OCI-LY1 (cell line): ENCODE results near the gene CHSY1.

Source experiments
- H2AFZ ChIP-seq: fragments of 200-600 bp; sonication (generic), shearing (Covaris generic); 2 replicates; pipeline ENCODE4 v1.6.0; 2014; ENCODE audit warnings: antibody characterized with exemption, mild to moderate bottlenecking, low read length
- H3F3A ChIP-seq: fragments of 200-600 bp; sonication (generic), shearing (Covaris generic); 2 replicates; pipeline ENCODE4 v1.6.0; 2014; ENCODE audit warnings: mild to moderate bottlenecking, antibody characterized with exemption, low read length, moderate library complexity; ENCODE audit not compliant: insufficient read depth
- H3K27ac ChIP-seq: fragments of 200-600 bp; sonication (generic); 2 replicates; pipeline ENCODE4 v1.5.1; 2014; ENCODE audit warnings: low read length, mixed run types, mild to moderate bottlenecking, low read depth; ENCODE audit not compliant: poor library complexity, severe bottlenecking
- H3K27me3 ChIP-seq: fragments of 200-600 bp; sonication (generic); 2 replicates; pipeline ENCODE4 v1.6.0; 2014; ENCODE audit warnings: antibody characterized with exemption, mild to moderate bottlenecking, low read length, moderate library complexity; ENCODE audit not compliant: insufficient read depth
- H3K36me3 ChIP-seq: fragments of 200-600 bp; sonication (generic); 2 replicates; pipeline ENCODE4 v1.6.1; 2014; ENCODE audit warnings: mild to moderate bottlenecking, antibody characterized with exemption, low read length, moderate library complexity, mixed read lengths; ENCODE audit not compliant: insufficient read depth
- H3K4me1 ChIP-seq: fragments of 200-600 bp; sonication (generic); 2 replicates; pipeline ENCODE4 v1.5.1; 2014; ENCODE audit warnings: mild to moderate bottlenecking, low read length, moderate library complexity; ENCODE audit not compliant: insufficient read depth, severe bottlenecking
- H3K4me2 ChIP-seq: fragments of 200-600 bp; sonication (generic), shearing (Covaris generic); 2 replicates; pipeline ENCODE4 v1.6.1; 2014; ENCODE audit warnings: low read length
- H3K4me3 ChIP-seq: fragments of 200-600 bp; sonication (generic); 2 replicates; pipeline ENCODE4 v1.5.1; 2014; ENCODE audit warnings: low read length, low read depth, mild to moderate bottlenecking, mixed read lengths; ENCODE audit not compliant: poor library complexity, severe bottlenecking
- H3K79me2 ChIP-seq: fragments of 200-600 bp; shearing (Covaris generic); 2 replicates; pipeline ENCODE4 v1.6.1; 2016; ENCODE audit warnings: mixed run types, low read length, mixed read lengths; ENCODE audit not compliant: insufficient read depth
- H3K9ac ChIP-seq: fragments of 200-600 bp; sonication (generic), shearing (Covaris generic); 2 replicates; pipeline ENCODE4 v1.6.1; 2014; ENCODE audit warnings: mild to moderate bottlenecking, low read length, mixed read lengths
- H3K9me2 ChIP-seq: fragments of 200-600 bp; sonication (generic), shearing (Covaris generic); 2 replicates; pipeline ENCODE4 v1.6.1; 2014; ENCODE audit warnings: low read depth, mild to moderate bottlenecking, low read length, mixed read lengths
- H3K9me3 ChIP-seq: fragments of 200-600 bp; shearing (Covaris generic); 2 replicates; pipeline ENCODE4 v1.6.1; 2014; ENCODE audit warnings: low read length, mixed read lengths
- H4K20me1 ChIP-seq: fragments of 200-600 bp; sonication (generic), shearing (Covaris generic); 2 replicates; pipeline ENCODE4 v1.6.0; 2016; ENCODE audit warnings: mild to moderate bottlenecking, low read length; ENCODE audit not compliant: insufficient read depth
- CTCF ChIP-seq: fragments of 200-600 bp; sonication (generic), shearing (Covaris generic); IDR thresholded peaks from 2 replicates; pipeline ENCODE4 v1.5.1; 2017; ENCODE audit warnings: mild to moderate bottlenecking, antibody characterized with exemption, low read length, moderate library complexity, mixed read lengths
- EZH2 ChIP-seq: fragments of 200-600 bp; sonication (generic), shearing (Covaris generic); IDR thresholded peaks from 2 replicates; pipeline ENCODE4 v1.8.0; 2017; ENCODE audit warnings: borderline replicate concordance, mixed run types, mild to moderate bottlenecking, antibody characterized with exemption, low read length, moderate library complexity, mixed read lengths

CHSY1 gene

GRCh38 chr15:101151288-101151687 is 100.6 kb downstream of the CHSY1 start:
- H3K9me2 ChIP-seq: no peaks in the 10 kb centered on the region
- no peaks in the 10 kb centered on the region for H3K36me3 ChIP-seq
- H3K4me1 ChIP-seq: peaks cover 5% of the 10 kb centered on the region
- H2AFZ ChIP-seq: no peak overlapping the region
- no peak overlapping the region for H3K4me3 ChIP-seq
- H4K20me1 ChIP-seq: no peaks in the 10 kb centered on the region
- H3F3A ChIP-seq: no peaks in the 10 kb centered on the region
- no peak overlapping the region for H3K27ac ChIP-seq
- H3K9ac ChIP-seq: no peak overlapping the region
- no peak overlapping the region for H3K4me2 ChIP-seq
- H3K79me2 ChIP-seq: no peaks in the 10 kb centered on the region
- H3K9me3 ChIP-seq: no peaks in the 10 kb centered on the region
- peaks cover 19% of the 10 kb centered on the region; the same call in 1 of the 2 replicates for H3K27me3 ChIP-seq
- TF ChIP-seq EZH2 (no peak), CTCF (no peak)

DNA sequence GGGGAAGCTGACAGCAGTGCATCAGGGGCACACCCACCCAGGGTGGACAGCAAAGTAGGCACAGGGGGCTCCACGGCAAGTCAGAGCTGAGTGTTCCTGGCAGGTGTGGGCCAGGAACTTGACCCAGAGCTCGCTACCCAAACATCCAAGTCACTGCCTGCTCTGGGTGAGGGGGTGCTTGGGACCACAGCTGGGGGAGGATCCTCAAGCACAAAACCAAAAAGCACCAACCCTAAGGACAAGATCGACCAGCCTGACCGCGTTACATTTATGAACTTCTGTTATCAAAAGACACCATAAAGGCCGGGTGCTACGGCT is 101.2 kb downstream of the CHSY1 start:
- H4K20me1 ChIP-seq: no peaks in the 10 kb centered on the region
- no peak overlapping the region for H2AFZ ChIP-seq
- H3K4me1 ChIP-seq: no peaks in the 10 kb centered on the region
- no peaks in the 10 kb centered on the region for H3K79me2 ChIP-seq
- H3F3A ChIP-seq: no peaks in the 10 kb centered on the region
- no peak overlapping the region for H3K9ac ChIP-seq
- H3K27me3 ChIP-seq: peaks cover 19% of the 10 kb centered on the region; the same call in 1 of the 2 replicates
- no peak overlapping the region for H3K27ac ChIP-seq
- no peaks in the 10 kb centered on the region for H3K9me2 ChIP-seq
- no peak overlapping the region for H3K4me3 ChIP-seq
- no peak overlapping the region for H3K4me2 ChIP-seq
- no peaks in the 10 kb centered on the region for H3K9me3 ChIP-seq
- H3K36me3 ChIP-seq: no peaks in the 10 kb centered on the region
- TF ChIP-seq EZH2 (no peak), CTCF (no peak)

DNA sequence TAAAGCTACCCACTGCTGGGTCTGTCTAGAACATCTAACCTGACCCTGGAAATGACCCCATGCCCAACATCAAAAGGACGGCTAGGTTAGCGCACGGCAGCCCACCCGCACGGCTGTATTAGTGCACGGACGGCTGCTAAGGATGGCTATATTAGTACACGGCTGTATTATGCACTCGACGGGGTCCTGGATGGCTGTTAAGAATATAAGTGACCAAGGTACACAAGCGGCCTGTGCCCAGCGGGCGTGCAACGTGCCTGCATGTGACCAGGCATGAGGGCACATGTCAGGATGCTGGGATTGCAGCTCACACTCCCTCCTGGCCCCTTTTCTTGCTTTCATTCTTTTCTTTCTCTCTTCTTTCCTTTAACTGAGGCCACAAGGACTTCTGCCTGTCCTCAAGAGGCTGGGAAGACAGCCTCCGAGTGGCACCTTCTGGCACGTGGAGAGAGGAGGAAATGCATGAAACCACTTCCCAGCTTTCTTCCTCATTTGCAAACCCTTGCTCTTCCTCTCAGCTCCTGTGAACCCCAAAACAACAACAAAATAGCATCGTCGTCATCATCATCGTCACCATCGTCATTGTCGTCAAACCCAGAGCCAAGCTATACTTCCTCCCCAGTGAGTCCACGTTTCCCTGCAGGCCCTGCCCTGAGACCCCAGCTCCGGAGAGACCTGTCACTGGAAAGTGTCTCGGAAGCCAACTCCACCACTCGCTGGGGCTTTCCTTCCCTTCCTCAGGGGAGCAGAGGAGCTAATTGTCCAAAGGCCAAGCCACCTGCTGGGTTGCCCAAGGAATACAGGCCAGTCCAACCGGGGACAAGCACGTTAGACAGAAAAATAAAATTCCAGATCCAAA is 101.8 kb downstream of the CHSY1 start:
- peaks cover 24% of the 10 kb centered on the region; the same call in 1 of the 2 replicates for H3K27me3 ChIP-seq
- H3K79me2 ChIP-seq: no peaks in the 10 kb centered on the region
- no peaks in the 10 kb centered on the region for H3K4me1 ChIP-seq
- no peak overlapping the region for H2AFZ ChIP-seq
- TF ChIP-seq EZH2 (no peak), CTCF (no peak)
- H3K27ac ChIP-seq: no peak overlapping the region
- no peaks in the 10 kb centered on the region for H3K36me3 ChIP-seq
- H3F3A ChIP-seq: no peaks in the 10 kb centered on the region
- no peaks in the 10 kb centered on the region for H4K20me1 ChIP-seq
- no peaks in the 10 kb centered on the region; the same call in 1 of the 2 replicates for H3K9me3 ChIP-seq
- no peak overlapping the region for H3K4me2 ChIP-seq
- no peak overlapping the region for H3K9ac ChIP-seq
- H3K4me3 ChIP-seq: no peak overlapping the region
- no peaks in the 10 kb centered on the region for H3K9me2 ChIP-seq
